ENCODE measurements around the gene MAML1. TPM values are rescaled to one million over a fixed set of nuclear protein-coding genes. Genes with fewer than 3 reads are reported as not detected.
"Not testable (repeated sequence)": the region's sequence is repeated elsewhere in the genome, so short reads cannot be mapped to it uniquely, and the experiment has no call there.

MAML1 gene
- total RNA-seq, 1 donor from 2014 or later: 29.1 TPM

DNA sequence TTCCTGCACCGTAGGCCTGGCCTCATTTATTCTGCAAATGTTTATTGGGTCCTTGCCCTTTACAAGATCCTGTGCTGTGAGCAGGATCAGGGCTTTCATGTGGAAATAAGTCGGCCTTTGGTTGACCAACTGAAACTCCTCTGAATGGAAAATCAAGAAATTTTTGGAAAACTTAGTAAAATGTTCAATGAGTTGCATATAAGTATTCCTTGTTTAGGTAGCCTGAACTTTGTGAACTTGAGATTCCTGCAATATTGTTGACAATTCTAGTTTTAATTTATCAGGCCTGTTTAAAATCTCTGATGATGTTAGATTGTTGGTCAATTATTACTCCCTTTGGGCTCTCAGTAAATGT, 1.1 kb downstream of the MAML1 start:
- peaks cover 7% of the 10 kb centered on the region for H3K4me1 ChIP-seq
- peaks cover 61% of the 10 kb centered on the region for H3K79me2 ChIP-seq (ENCODE audit: low read depth)
- Mint-ChIP-seq H3K4me3 (peak overlapping the region; percentile 99), H3K36me3 (peaks cover 21% of the 10 kb centered on the region), H3K9me3 (no peaks in the 10 kb centered on the region), H3K4me1 (peaks cover 22% of the 10 kb centered on the region), H3K27ac (peak overlapping the region; percentile 93), H3K27me3 (ENCODE audit: insufficient read depth, low read depth) (peaks cover 8% of the 10 kb centered on the region)
- no peaks in the 10 kb centered on the region for H3K9me3 ChIP-seq (ENCODE audit: low read depth)
- peaks cover 60% of the 10 kb centered on the region for H4K20me1 ChIP-seq (ENCODE audit: low read depth)
- no peak overlapping the region for H2AFZ ChIP-seq (replicated peaks)
- H3F3A ChIP-seq (ENCODE audit: low read depth): peaks cover 41% of the 10 kb centered on the region
- no peak for DNase-seq (ENCODE audit: low spot score)
- H3K9ac ChIP-seq: peak overlapping the region; percentile 93
- peak overlapping the region; percentile 57 for H3K27ac ChIP-seq
- peak overlapping the region; percentile 87 for H3K4me2 ChIP-seq
- peak overlapping the region; percentile 88 for H3K4me3 ChIP-seq
- H3K27me3 ChIP-seq: no peaks in the 10 kb centered on the region
- TF ChIP-seq EZH2 (IDR thresholded peaks at IDR 0.05) (no peak), EZH2phosphoT487 (IDR thresholded peaks at IDR 0.05) (no peak), CTCF (IDR thresholded peaks at IDR 0.05) (no peak)
- H3K36me3 ChIP-seq: peaks cover 18% of the 10 kb centered on the region

DNA sequence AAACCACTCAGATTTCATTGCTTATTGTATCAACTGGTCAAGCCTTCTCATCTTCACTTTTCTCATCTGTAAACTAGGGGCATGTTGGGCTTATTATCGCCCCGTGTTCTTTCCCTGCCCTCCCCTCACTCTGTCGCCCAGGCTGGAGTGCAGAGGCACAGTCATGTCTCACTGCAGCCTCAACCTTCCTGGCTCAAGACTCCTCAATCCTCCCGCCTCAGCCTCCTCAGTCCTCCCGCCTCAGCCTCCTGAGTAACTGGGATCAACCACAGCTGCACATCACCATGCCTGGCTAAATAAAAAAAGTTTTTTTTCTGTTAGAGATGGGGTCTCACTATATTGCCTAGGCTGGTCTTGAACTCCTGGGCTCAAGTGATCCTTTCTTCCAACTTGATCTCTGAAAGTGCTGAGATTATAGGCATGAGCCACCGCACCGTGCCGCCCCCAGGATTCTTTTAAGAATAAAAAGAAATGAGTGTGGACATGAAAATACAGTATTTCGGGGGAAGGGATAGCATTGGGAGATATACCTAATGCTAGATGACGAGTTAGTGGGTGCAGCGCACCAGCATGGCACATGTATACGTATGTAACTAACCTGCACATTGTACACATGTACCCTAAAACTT, 2.0 kb downstream of the MAML1 start:
- peak overlapping the region; percentile 99 for H3K4me3 Mint-ChIP-seq
- no peaks in the 10 kb centered on the region for H3K27me3 ChIP-seq
- H3K4me3 ChIP-seq: peak overlapping the region; percentile 88
- H3K36me3 Mint-ChIP-seq: peaks cover 27% of the 10 kb centered on the region
- H3K4me2 ChIP-seq: peak overlapping the region; percentile 87
- no peak for TF ChIP-seq EZH2 (IDR thresholded peaks at IDR 0.05)
- TF ChIP-seq CTCF (IDR thresholded peaks at IDR 0.05): no peak
- no peak for TF ChIP-seq EZH2phosphoT487 (IDR thresholded peaks at IDR 0.05)
- H3K9me3 ChIP-seq (ENCODE audit: low read depth): no peaks in the 10 kb centered on the region
- peaks cover 7% of the 10 kb centered on the region for H3K4me1 ChIP-seq
- peaks cover 34% of the 10 kb centered on the region for H3F3A ChIP-seq (ENCODE audit: low read depth)
- no peak overlapping the region for H3K27ac Mint-ChIP-seq
- peaks cover 13% of the 10 kb centered on the region for H3K36me3 ChIP-seq
- H3K4me1 Mint-ChIP-seq: peaks cover 22% of the 10 kb centered on the region
- peaks cover 70% of the 10 kb centered on the region for H3K79me2 ChIP-seq (ENCODE audit: low read depth)
- peaks cover under 1% of the 10 kb centered on the region for H3K9me3 Mint-ChIP-seq
- no peak overlapping the region for H3K27ac ChIP-seq
- H4K20me1 ChIP-seq (ENCODE audit: low read depth): peaks cover 63% of the 10 kb centered on the region
- H3K9ac ChIP-seq: no peak overlapping the region
- H3K27me3 Mint-ChIP-seq (ENCODE audit: insufficient read depth, low read depth): peaks cover 8% of the 10 kb centered on the region
- H2AFZ ChIP-seq (replicated peaks): no peak overlapping the region
- DNase-seq (ENCODE audit: low spot score): no peak

DNA sequence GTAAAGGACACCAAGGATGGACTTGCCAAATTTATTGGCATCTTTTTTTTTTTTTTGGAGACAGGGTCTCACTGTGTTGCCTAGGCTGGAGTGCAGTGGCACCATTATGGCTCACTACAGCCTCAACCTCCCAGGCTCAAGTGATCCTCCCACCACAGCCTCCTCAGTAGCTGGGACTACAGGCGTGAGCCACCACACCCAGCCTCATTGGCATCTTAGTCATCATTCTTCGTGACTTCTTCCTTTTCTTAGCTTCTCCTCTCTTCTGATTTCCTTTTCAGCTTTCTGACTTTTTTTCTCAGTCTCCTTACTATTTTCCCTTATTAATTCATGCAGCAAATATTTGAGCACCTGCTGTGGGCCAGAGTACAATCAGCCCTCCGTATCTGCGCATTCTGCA, 6.1 kb downstream of the MAML1 start:
- H4K20me1 ChIP-seq (ENCODE audit: low read depth): peaks cover 82% of the 10 kb centered on the region
- peaks cover 6% of the 10 kb centered on the region for H3K4me1 ChIP-seq

GRCh38 chr5:179744106-179744505, 11.5 kb downstream of the MAML1 start:
- H3K4me2 ChIP-seq; H3K4me1 Mint-ChIP-seq; H3K9me3 ChIP-seq (ENCODE audit: low read depth); H3K27ac Mint-ChIP-seq; H3F3A ChIP-seq (ENCODE audit: low read depth); H3K27me3 ChIP-seq; H3K36me3 ChIP-seq; H2AFZ ChIP-seq (replicated peaks); H3K9ac ChIP-seq; H3K4me1 ChIP-seq; H3K4me3 Mint-ChIP-seq; H3K27ac ChIP-seq; H3K4me3 ChIP-seq; DNase-seq (ENCODE audit: low spot score); H3K27me3 Mint-ChIP-seq (ENCODE audit: insufficient read depth, low read depth): not testable (repeated sequence)
- peaks cover 23% of the 10 kb centered on the region for H3K9me3 Mint-ChIP-seq
- Histone ChIP-seq H4K20me1 (ENCODE audit: low read depth) (peaks cover 50% of the 10 kb centered on the region), H3K79me2 (ENCODE audit: low read depth) (peaks cover 100% of the 10 kb centered on the region)
- peaks cover 37% of the 10 kb centered on the region for H3K36me3 Mint-ChIP-seq

More for the DNA sequence above, 6.1 kb downstream of the MAML1 start:
- Histone ChIP-seq H3K27me3 (no peaks in the 10 kb centered on the region), H3K9me3 (ENCODE audit: low read depth) (no peaks in the 10 kb centered on the region), H3K4me3 (no peak overlapping the region), H3K27ac (no peak overlapping the region), H2AFZ (replicated peaks) (no peak overlapping the region), H3K36me3 (peaks cover 4% of the 10 kb centered on the region), H3K9ac (no peak overlapping the region), H3K79me2 (ENCODE audit: low read depth) (peaks cover 100% of the 10 kb centered on the region), H3K4me2 (no peak overlapping the region), H3F3A (ENCODE audit: low read depth) (peaks cover 2% of the 10 kb centered on the region)
- H3K4me1 Mint-ChIP-seq: peaks cover 15% of the 10 kb centered on the region
- TF ChIP-seq EZH2phosphoT487 (IDR thresholded peaks at IDR 0.05) (no peak), EZH2 (IDR thresholded peaks at IDR 0.05) (no peak), CTCF (IDR thresholded peaks at IDR 0.05) (no peak)
- peaks cover 39% of the 10 kb centered on the region for H3K36me3 Mint-ChIP-seq
- DNase-seq (ENCODE audit: low spot score): no peak
- H3K27me3 Mint-ChIP-seq (ENCODE audit: insufficient read depth, low read depth): peaks cover 6% of the 10 kb centered on the region
- H3K4me3 Mint-ChIP-seq: no peak overlapping the region
- peaks cover 15% of the 10 kb centered on the region for H3K9me3 Mint-ChIP-seq
- H3K27ac Mint-ChIP-seq: no peak overlapping the region

Data from neural progenitor cell (in vitro differentiated cells).